ENCODE measurements around the gene FZD7.

FZD7 gene

GRCh38 chr2:202026507-202026906, 7.1 kb upstream of the FZD7 start:
- DNase-seq (ENCODE audit: low read depth) = no peak
- TF ChIP-seq, protein P1, sequence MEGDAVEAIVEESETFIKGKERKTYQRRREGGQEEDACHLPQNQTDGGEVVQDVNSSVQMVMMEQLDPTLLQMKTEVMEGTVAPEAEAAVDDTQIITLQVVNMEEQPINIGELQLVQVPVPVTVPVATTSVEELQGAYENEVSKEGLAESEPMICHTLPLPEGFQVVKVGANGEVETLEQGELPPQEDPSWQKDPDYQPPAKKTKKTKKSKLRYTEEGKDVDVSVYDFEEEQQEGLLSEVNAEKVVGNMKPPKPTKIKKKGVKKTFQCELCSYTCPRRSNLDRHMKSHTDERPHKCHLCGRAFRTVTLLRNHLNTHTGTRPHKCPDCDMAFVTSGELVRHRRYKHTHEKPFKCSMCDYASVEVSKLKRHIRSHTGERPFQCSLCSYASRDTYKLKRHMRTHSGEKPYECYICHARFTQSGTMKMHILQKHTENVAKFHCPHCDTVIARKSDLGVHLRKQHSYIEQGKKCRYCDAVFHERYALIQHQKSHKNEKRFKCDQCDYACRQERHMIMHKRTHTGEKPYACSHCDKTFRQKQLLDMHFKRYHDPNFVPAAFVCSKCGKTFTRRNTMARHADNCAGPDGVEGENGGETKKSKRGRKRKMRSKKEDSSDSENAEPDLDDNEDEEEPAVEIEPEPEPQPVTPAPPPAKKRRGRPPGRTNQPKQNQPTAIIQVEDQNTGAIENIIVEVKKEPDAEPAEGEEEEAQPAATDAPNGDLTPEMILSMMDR (IDR thresholded peaks at IDR 0.05; ENCODE audit: insufficient read depth, low read depth, low read length, missing control alignments) = no peak
- no peak overlapping the region for H3K4me3 ChIP-seq (ENCODE audit: low read depth, low read length)

GRCh38 chr2:202030691-202031090, 3.0 kb upstream of the FZD7 start:
- TF ChIP-seq, protein P1 (IDR thresholded peaks at IDR 0.05; ENCODE audit: insufficient read depth, low read depth, low read length, missing control alignments) = no peak
- H3K4me3 ChIP-seq (ENCODE audit: low read depth, low read length) = no peak overlapping the region
- DNase-seq (ENCODE audit: low read depth) = no peak

DNA sequence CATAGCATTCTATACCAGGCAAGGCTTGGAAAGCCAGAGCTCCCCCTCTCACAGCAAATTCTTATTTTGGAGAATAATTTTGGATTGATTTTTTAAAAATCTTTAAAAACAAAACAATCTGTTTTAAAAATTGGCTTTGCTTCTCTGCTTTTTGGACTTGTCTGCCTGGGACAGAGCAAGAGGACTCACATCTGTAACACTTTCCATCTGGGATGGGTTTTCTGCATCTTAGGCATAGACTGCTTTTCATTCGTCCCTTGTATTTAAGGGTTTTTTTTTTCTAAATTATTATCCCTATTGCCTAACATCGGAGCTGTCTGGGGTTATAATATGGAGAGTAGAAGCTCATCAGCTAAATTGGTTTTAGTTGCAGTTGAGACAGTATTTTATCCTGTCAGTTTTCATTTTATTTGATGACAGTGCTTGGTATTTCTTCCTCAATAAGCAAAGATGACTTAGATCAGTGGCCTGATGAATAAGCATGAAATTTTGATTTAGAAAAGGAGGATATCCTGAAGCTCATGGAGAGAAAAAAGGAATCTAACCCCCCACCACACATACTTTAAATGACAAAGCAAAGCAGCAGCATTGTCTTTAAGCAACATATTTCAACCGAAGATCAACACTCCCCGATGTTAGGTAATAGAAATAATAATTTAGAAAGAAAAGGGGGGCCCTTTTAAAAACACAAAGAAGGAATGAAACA, 2.3 kb upstream of the FZD7 start:
- TF ChIP-seq, protein P1 (IDR thresholded peaks at IDR 0.05; ENCODE audit: insufficient read depth, low read depth, low read length, missing control alignments) = no peak
- DNase-seq (ENCODE audit: low read depth) = no peak
- H3K4me3 ChIP-seq (ENCODE audit: low read depth, low read length) = no peak overlapping the region

DNA sequence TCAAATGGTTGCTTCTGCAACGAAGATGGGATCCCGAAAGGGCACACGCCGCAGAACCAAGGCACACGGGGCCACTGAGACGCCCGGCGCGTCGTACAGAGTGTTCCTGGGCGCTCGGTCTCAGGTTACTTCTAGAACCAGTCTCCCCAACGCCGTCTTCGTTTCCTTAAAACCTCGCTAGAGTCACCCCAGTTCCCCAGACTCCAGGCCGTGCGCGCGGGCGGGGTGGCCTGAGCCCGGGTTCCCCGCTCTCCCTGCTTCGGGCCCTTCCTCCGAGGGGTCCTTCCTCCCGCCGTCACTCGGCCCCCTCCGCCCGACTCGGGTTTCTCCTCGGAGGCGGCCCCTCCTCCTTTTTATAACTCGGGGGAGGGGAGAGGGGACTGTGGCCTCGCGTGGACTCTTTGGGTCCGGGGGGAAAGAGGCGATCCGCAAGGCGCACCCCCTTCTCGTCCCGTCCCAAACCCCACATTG, 774 bp upstream of the FZD7 start:
- TF ChIP-seq, protein P1 (IDR thresholded peaks at IDR 0.05; ENCODE audit: insufficient read depth, low read depth, low read length, missing control alignments) = no peak
- DNase-seq (ENCODE audit: low read depth) = peak; percentile 54
- H3K4me3 ChIP-seq (ENCODE audit: low read depth, low read length) = peak overlapping the region; percentile 70

DNA sequence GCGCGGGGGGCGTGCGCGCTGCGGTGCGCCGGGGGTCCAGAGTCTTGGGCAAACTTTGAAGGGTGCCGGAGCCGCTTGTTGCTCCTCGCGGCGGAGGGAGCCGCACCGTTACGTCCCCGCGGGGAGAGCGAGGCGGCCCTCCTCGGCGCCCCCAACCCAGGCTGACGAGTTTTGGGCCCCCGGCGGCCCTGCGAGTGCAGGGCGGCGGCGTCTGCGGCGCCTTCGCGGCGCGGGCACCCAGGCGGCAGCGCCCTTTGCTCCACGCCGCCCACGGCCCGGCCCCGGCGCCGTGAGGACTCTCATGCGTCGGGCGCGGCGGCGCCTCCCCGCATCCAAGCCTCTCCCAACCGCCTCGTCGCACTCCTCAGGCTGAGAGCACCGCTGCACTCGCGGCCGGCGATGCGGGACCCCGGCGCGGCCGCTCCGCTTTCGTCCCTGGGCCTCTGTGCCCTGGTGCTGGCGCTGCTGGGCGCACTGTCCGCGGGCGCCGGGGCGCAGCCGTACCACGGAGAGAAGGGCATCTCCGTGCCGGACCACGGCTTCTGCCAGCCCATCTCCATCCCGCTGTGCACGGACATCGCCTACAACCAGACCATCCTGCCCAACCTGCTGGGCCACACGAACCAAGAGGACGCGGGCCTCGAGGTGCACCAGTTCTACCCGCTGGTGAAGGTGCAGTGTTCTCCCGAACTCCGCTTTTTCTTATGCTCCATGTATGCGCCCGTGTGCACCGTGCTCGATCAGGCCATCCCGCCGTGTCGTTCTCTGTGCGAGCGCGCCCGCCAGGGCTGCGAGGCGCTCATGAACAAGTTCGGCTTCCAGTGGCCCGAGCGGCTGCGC, 814 bp downstream of the FZD7 start:
- TF ChIP-seq, protein P1 (IDR thresholded peaks at IDR 0.05; ENCODE audit: insufficient read depth, low read depth, low read length, missing control alignments) = no peak
- DNase-seq (ENCODE audit: low read depth) = peak; percentile 40
- H3K4me3 ChIP-seq (ENCODE audit: low read depth, low read length) = peak overlapping the region; percentile 75

- DNase-seq (ENCODE audit: low read depth) = peak; percentile 37
- H3K4me3 ChIP-seq (ENCODE audit: low read depth, low read length) = peak overlapping the region; percentile 75
- TF ChIP-seq, protein P1 (IDR thresholded peaks at IDR 0.05; ENCODE audit: insufficient read depth, low read depth, low read length, missing control alignments) = no peak
Observed at GRCh38 chr2:202035089-202035940, 1.7 kb downstream of the FZD7 start.
